ENCODE data around the gene PTPRE. TPM values are rescaled to one million over a fixed set of nuclear protein-coding genes. Genes with fewer than 3 reads are reported as not detected.

Gene PTPRE
- total and polyA plus RNA-seq, 4 donors = 4.9 to 46.0 (median 23.5) TPM

- no peak for DNase-seq
- no peak for ATAC-seq (ENCODE audit: low FRiP score)
- H3K27ac ChIP-seq (ENCODE audit: low read depth in 1 of 2, low read length in 2 of 2) = no peak overlapping the region
- H3K9me3 ChIP-seq (ENCODE audit: control insufficient read depth, low read length) = no peaks in the 10 kb centered on the region
- WGBS, 2 donors = 83 to 92% methylated on average over 2 of the region's 2 CpGs
- no peaks in the 10 kb centered on the region for H3K36me3 ChIP-seq (ENCODE audit: control insufficient read depth in 1 of 2, insufficient read depth in 2 of 2, low read length in 1 of 2)
- no peak overlapping the region for H3K4me3 ChIP-seq (ENCODE audit: low read length in 2 of 2)
- peaks cover 0 to 5% of the 10 kb centered on the region in 2 donors for H3K4me1 ChIP-seq (ENCODE audit: control insufficient read depth in 1 of 2, insufficient read depth in 2 of 2, low read length in 2 of 2)
- intact Hi-C loops (cut with DNase I) = no loop called here
- no peaks in the 10 kb centered on the region for H3K27me3 ChIP-seq (ENCODE audit: control insufficient read depth in 1 of 2, insufficient read depth in 2 of 2, low read length in 1 of 2)
Observed at GRCh38 chr10:127945341-127945758, 38.4 kb downstream of the PTPRE start.

GRCh38 chr10:127945948-127946711 is 39.2 kb downstream of the PTPRE start:
- no peak overlapping the region for H3K4me3 ChIP-seq (ENCODE audit: low read length in 2 of 2)
- DNase-seq (no peak), ATAC-seq (ENCODE audit: low FRiP score) (no peak)
- intact Hi-C loops (cut with DNase I) = no loop called here
- no peaks in the 10 kb centered on the region for H3K36me3 ChIP-seq (ENCODE audit: control insufficient read depth in 1 of 2, insufficient read depth in 2 of 2, low read length in 1 of 2)
- H3K9me3 ChIP-seq (ENCODE audit: control insufficient read depth, low read length) = no peaks in the 10 kb centered on the region
- H3K4me1 ChIP-seq (ENCODE audit: control insufficient read depth in 1 of 2, insufficient read depth in 2 of 2, low read length in 2 of 2) = peaks cover 0 to 5% of the 10 kb centered on the region in 2 donors
- WGBS, 2 donors = 96% methylated on average over 6 of the region's 6 CpGs
- H3K27ac ChIP-seq (ENCODE audit: low read depth in 1 of 2, low read length in 2 of 2) = no peak overlapping the region
- no peaks in the 10 kb centered on the region for H3K27me3 ChIP-seq (ENCODE audit: control insufficient read depth in 1 of 2, insufficient read depth in 2 of 2, low read length in 1 of 2)

GRCh38 chr10:127947211-127947610 is 40.3 kb downstream of the PTPRE start:
- H3K36me3 ChIP-seq (ENCODE audit: control insufficient read depth in 1 of 2, insufficient read depth in 2 of 2, low read length in 1 of 2) = no peaks in the 10 kb centered on the region
- DNase-seq (no peak), ATAC-seq (ENCODE audit: low FRiP score) (no peak)
- intact Hi-C loops (cut with DNase I) = no loop called here
- 84 to 94% methylated on average over 1 of the region's 1 CpG for WGBS, 2 donors
- peaks cover 0 to 5% of the 10 kb centered on the region in 2 donors for H3K4me1 ChIP-seq (ENCODE audit: control insufficient read depth in 1 of 2, insufficient read depth in 2 of 2, low read length in 2 of 2)
- no peaks in the 10 kb centered on the region for H3K27me3 ChIP-seq (ENCODE audit: control insufficient read depth in 1 of 2, insufficient read depth in 2 of 2, low read length in 1 of 2)
- no peaks in the 10 kb centered on the region for H3K9me3 ChIP-seq (ENCODE audit: control insufficient read depth, low read length)
- H3K4me3 ChIP-seq (ENCODE audit: low read length in 2 of 2) = no peak overlapping the region
- no peak overlapping the region for H3K27ac ChIP-seq (ENCODE audit: low read depth in 1 of 2, low read length in 2 of 2)

DNA sequence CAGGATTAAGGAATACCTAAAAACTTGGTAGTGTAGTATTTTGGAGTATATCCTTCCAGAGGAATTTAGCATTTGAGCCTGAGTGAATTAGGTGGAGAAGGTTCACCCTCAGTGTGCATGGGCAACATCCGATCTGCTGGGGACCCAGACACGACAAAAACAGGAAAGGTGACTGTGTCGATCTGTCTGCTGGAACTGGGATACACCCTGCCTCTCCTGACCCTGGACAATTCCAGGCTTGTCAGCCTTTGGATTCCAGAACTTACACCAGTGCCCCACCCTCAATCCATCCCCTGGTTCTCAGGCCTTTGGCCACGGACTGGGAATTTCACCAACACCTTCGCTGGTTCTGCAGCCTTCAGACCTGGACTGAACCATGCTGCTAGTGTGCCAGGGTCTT is 41.9 kb downstream of the PTPRE start:
- intact Hi-C loops (cut with DNase I) = no loop called here
- Histone ChIP-seq H3K4me1 (ENCODE audit: control insufficient read depth in 1 of 2, insufficient read depth in 2 of 2, low read length in 2 of 2) (peaks cover 0 to 5% of the 10 kb centered on the region in 2 donors), H3K36me3 (ENCODE audit: control insufficient read depth in 1 of 2, insufficient read depth in 2 of 2, low read length in 1 of 2) (no peaks in the 10 kb centered on the region), H3K27me3 (ENCODE audit: control insufficient read depth in 1 of 2, insufficient read depth in 2 of 2, low read length in 1 of 2) (no peaks in the 10 kb centered on the region), H3K9me3 (ENCODE audit: control insufficient read depth, low read length) (no peaks in the 10 kb centered on the region), H3K27ac (ENCODE audit: low read depth in 1 of 2, low read length in 2 of 2) (no peak overlapping the region), H3K4me3 (ENCODE audit: low read length in 2 of 2) (no peak overlapping the region)
- DNase-seq = no peak
- no peak for ATAC-seq (ENCODE audit: low FRiP score)
- 96 to 98% methylated on average over 5 of the region's 5 CpGs for WGBS, 2 donors

- DNase-seq (no peak), ATAC-seq (ENCODE audit: low FRiP score) (no peak)
- no peaks in the 10 kb centered on the region for H3K9me3 ChIP-seq (ENCODE audit: control insufficient read depth, low read length)
- intact Hi-C loops (cut with DNase I) = no loop called here
- H3K4me3 ChIP-seq (ENCODE audit: low read length in 2 of 2) = no peak overlapping the region
- no peaks in the 10 kb centered on the region for H3K27me3 ChIP-seq (ENCODE audit: control insufficient read depth in 1 of 2, insufficient read depth in 2 of 2, low read length in 1 of 2)
- H3K4me1 ChIP-seq (ENCODE audit: control insufficient read depth in 1 of 2, insufficient read depth in 2 of 2, low read length in 2 of 2) = peaks cover 0 to 5% of the 10 kb centered on the region in 2 donors
- H3K36me3 ChIP-seq (ENCODE audit: control insufficient read depth in 1 of 2, insufficient read depth in 2 of 2, low read length in 1 of 2) = no peaks in the 10 kb centered on the region
- H3K27ac ChIP-seq (ENCODE audit: low read depth in 1 of 2, low read length in 2 of 2) = no peak overlapping the region
- 86 to 95% methylated on average over 3 of the region's 3 CpGs for WGBS, 2 donors
Observed at GRCh38 chr10:127949831-127950230, 42.9 kb downstream of the PTPRE start.

GRCh38 chr10:127951861-127952574 is 45.1 kb downstream of the PTPRE start:
- H3K9me3 ChIP-seq (ENCODE audit: control insufficient read depth, low read length) = no peaks in the 10 kb centered on the region
- intact Hi-C loops (cut with DNase I) = no loop called here
- H3K4me3 ChIP-seq (ENCODE audit: low read length in 2 of 2) = no peak overlapping the region
- ATAC-seq (ENCODE audit: low FRiP score) (no peak), DNase-seq (no peak)
- H3K27ac ChIP-seq (ENCODE audit: low read depth in 1 of 2, low read length in 2 of 2) = no peak overlapping the region
- WGBS, 2 donors = 88 to 90% methylated on average over 2 of the region's 2 CpGs
- H3K4me1 ChIP-seq (ENCODE audit: control insufficient read depth in 1 of 2, insufficient read depth in 2 of 2, low read length in 2 of 2) = no peaks in the 10 kb centered on the region
- H3K27me3 ChIP-seq (ENCODE audit: control insufficient read depth in 1 of 2, insufficient read depth in 2 of 2, low read length in 1 of 2) = no peaks in the 10 kb centered on the region
- no peaks in the 10 kb centered on the region for H3K36me3 ChIP-seq (ENCODE audit: control insufficient read depth in 1 of 2, insufficient read depth in 2 of 2, low read length in 1 of 2)

GRCh38 chr10:127952575-127952869 is 45.6 kb downstream of the PTPRE start:
- no peak for DNase-seq
- intact Hi-C loops (cut with DNase I) = no loop called here
- Histone ChIP-seq H3K4me3 (ENCODE audit: low read length in 2 of 2) (no peak overlapping the region), H3K9me3 (ENCODE audit: control insufficient read depth, low read length) (no peaks in the 10 kb centered on the region), H3K4me1 (ENCODE audit: control insufficient read depth in 1 of 2, insufficient read depth in 2 of 2, low read length in 2 of 2) (no peaks in the 10 kb centered on the region), H3K27me3 (ENCODE audit: control insufficient read depth in 1 of 2, insufficient read depth in 2 of 2, low read length in 1 of 2) (no peaks in the 10 kb centered on the region), H3K36me3 (ENCODE audit: control insufficient read depth in 1 of 2, insufficient read depth in 2 of 2, low read length in 1 of 2) (no peaks in the 10 kb centered on the region), H3K27ac (ENCODE audit: low read depth in 1 of 2, low read length in 2 of 2) (no peak overlapping the region)
- no peak for ATAC-seq (ENCODE audit: low FRiP score)
- WGBS, 2 donors = 65 to 95% methylated on average over 2 of the region's 2 CpGs

- Histone ChIP-seq H3K36me3 (ENCODE audit: control insufficient read depth in 1 of 2, insufficient read depth in 2 of 2, low read length in 1 of 2) (no peaks in the 10 kb centered on the region), H3K9me3 (ENCODE audit: control insufficient read depth, low read length) (no peaks in the 10 kb centered on the region), H3K4me1 (ENCODE audit: control insufficient read depth in 1 of 2, insufficient read depth in 2 of 2, low read length in 2 of 2) (no peaks in the 10 kb centered on the region), H3K27me3 (ENCODE audit: control insufficient read depth in 1 of 2, insufficient read depth in 2 of 2, low read length in 1 of 2) (no peaks in the 10 kb centered on the region), H3K4me3 (ENCODE audit: low read length in 2 of 2) (no peak overlapping the region), H3K27ac (ENCODE audit: low read depth in 1 of 2, low read length in 2 of 2) (no peak overlapping the region)
- intact Hi-C loops (cut with DNase I) = no loop called here
- 91 to 95% methylated on average over 4 of the region's 4 CpGs for WGBS, 2 donors
- no peak for ATAC-seq (ENCODE audit: low FRiP score)
- no peak for DNase-seq
Observed at GRCh38 chr10:127952918-127953317, 46.0 kb downstream of the PTPRE start.

DNA sequence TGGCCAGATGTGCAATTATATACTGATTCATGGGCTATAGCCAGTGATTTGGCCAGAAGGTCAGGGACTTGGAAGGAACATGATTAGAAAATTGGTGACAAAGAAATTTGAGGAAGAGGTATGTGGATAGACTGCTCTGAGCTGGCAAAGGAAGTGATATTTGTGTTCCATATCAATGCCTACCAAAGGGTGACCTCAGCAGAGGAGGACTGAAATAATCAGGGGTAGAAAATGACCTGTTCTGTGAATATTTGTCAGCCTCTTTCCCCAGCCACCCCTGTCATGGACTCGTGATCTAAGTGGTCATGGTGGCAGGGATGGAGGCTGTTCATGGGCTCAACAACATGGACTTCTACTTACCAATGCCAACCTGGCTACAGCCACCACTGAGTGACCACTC is 47.0 kb downstream of the PTPRE start:
- intact Hi-C loops (cut with DNase I) = no loop called here
- Histone ChIP-seq H3K9me3 (ENCODE audit: control insufficient read depth, low read length) (no peaks in the 10 kb centered on the region), H3K36me3 (ENCODE audit: control insufficient read depth in 1 of 2, insufficient read depth in 2 of 2, low read length in 1 of 2) (no peaks in the 10 kb centered on the region), H3K4me3 (ENCODE audit: low read length in 2 of 2) (no peak overlapping the region), H3K27me3 (ENCODE audit: control insufficient read depth in 1 of 2, insufficient read depth in 2 of 2, low read length in 1 of 2) (no peaks in the 10 kb centered on the region), H3K27ac (ENCODE audit: low read depth in 1 of 2, low read length in 2 of 2) (no peak overlapping the region), H3K4me1 (ENCODE audit: control insufficient read depth in 1 of 2, insufficient read depth in 2 of 2, low read length in 2 of 2) (no peaks in the 10 kb centered on the region)
- DNase-seq = no peak
- WGBS, 2 donors = 83 to 91% methylated on average over 1 of the region's 1 CpG
- ATAC-seq (ENCODE audit: low FRiP score) = no peak
